HEK293 (cell line): Measurements from ENCODE around the gene PSMD9.

Source experiments
- CTCF ChIA-PET: fragments of 350-600 bp; formaldehyde crosslinking; extraction: SDS; loops from one replicate; lab custom pipeline; 2021; ENCODE audit warnings: antibody characterized with exemption; lab: Yijun Ruan, JAX
- POLR2A ChIA-PET: fragments of 300-600 bp; formaldehyde crosslinking; extraction: SDS; loops from one replicate; lab custom pipeline; 2020; ENCODE audit warnings: antibody characterized with exemption, inconsistent platforms; lab: Yijun Ruan, JAX
- H3K27ac ChIP-seq: fragments of 200-500 bp; sonication (Bioruptor generic); 2 replicates; pipeline ENCODE4 v1.5.1; 2014; ENCODE audit warnings: low read depth, low read length, control low read depth, inconsistent platforms; ENCODE audit errors: extremely low read depth
- H3K36me3 ChIP-seq, 2 experiments: fragments of 200-500 bp in 1 of 2; sonication (Bioruptor generic) in 1 of 2; 1 replicate in 1 of 2; 2 replicates in 1 of 2; pipeline ENCODE4 v1.5.1; 2014 to 2017; ENCODE audit warnings: inconsistent platforms in 2 of 2, low read length in 2 of 2; ENCODE audit not compliant: control insufficient read depth in 2 of 2, insufficient read depth in 1 of 2
- H3K4me1 ChIP-seq: fragments of 200-500 bp; sonication (Bioruptor generic); 2 replicates; pipeline ENCODE4 v1.5.1; 2014; ENCODE audit warnings: mild to moderate bottlenecking, low read length, inconsistent platforms; ENCODE audit not compliant: control insufficient read depth, insufficient read depth
- H3K4me3 ChIP-seq: 2 replicates; pipeline ENCODE4 v1.5.1; 2011; ENCODE audit warnings: low read depth, mild to moderate bottlenecking, control low read depth, low read length, moderate library complexity
- H3K9me3 ChIP-seq: fragments of 200-500 bp; sonication (Bioruptor generic); 2 replicates; pipeline ENCODE4 v1.5.1; 2014; ENCODE audit warnings: low read depth, low read length, inconsistent platforms; ENCODE audit not compliant: control insufficient read depth, insufficient read depth
- ELK4 ChIP-seq: IDR thresholded peaks from 2 replicates; pipeline ENCODE4 v1.6.1; 2011; ENCODE audit warnings: mild to moderate bottlenecking, low read depth, low read length, borderline replicate concordance
- REPIN1 ChIP-seq: fragments of 450-650 bp; formaldehyde crosslinking; IDR thresholded peaks from 2 replicates; pipeline ENCODE4 v1.5.1; 2017; ENCODE audit warnings: missing biosample characterization, missing genetic modification characterization, low read depth
- ZBTB49 ChIP-seq: fragments of 450-650 bp; formaldehyde crosslinking; IDR thresholded peaks from 2 replicates; pipeline ENCODE4 v1.5.1; 2016; ENCODE audit warnings: missing biosample characterization, missing genetic modification characterization, low read depth
- ZNF112 ChIP-seq: fragments of 450-650 bp; formaldehyde crosslinking; IDR thresholded peaks from 2 replicates; pipeline ENCODE4 v1.5.0; 2017; ENCODE audit warnings: missing biosample characterization, missing genetic modification characterization
- ZNF146 ChIP-seq: fragments of 450-650 bp; formaldehyde crosslinking; IDR thresholded peaks from 2 replicates; pipeline ENCODE4 v1.5.1; 2016; ENCODE audit warnings: missing biosample characterization, missing genetic modification characterization
- ZNF23 ChIP-seq: fragments of 450-650 bp; formaldehyde crosslinking; IDR thresholded peaks from 2 replicates; pipeline ENCODE4 v1.5.1; 2016; ENCODE audit warnings: missing biosample characterization, missing genetic modification characterization, borderline replicate concordance
- ZNF274 ChIP-seq, 2 experiments: fragments of 200-500 bp in 1 of 2; fragments of 450-650 bp in 1 of 2; sonication (Bioruptor generic) in 1 of 2; formaldehyde crosslinking in 1 of 2; IDR thresholded peaks; 2 replicates each; pipeline versions ENCODE4 v1.5.1 to v1.6.1; 2014 to 2016; ENCODE audit warnings: borderline replicate concordance in 1 of 2, inconsistent platforms in 1 of 2, low read length in 1 of 2, missing biosample characterization in 1 of 2, missing genetic modification characterization in 1 of 2
- ZNF302 ChIP-seq: fragments of 450-650 bp; formaldehyde crosslinking; IDR thresholded peaks from 2 replicates; pipeline ENCODE4 v1.5.1; 2016; ENCODE audit warnings: missing biosample characterization, missing genetic modification characterization, low read depth
- ZNF335 ChIP-seq: fragments of 450-650 bp; formaldehyde crosslinking; conservative IDR thresholded peaks from 2 replicates; pipeline ENCODE4 v1.5.1; 2016; ENCODE audit warnings: missing biosample characterization, missing genetic modification characterization
- ZNF426 ChIP-seq: fragments of 450-650 bp; formaldehyde crosslinking; IDR thresholded peaks from 2 replicates; pipeline ENCODE4 v1.5.1; 2017; ENCODE audit warnings: missing biosample characterization, missing genetic modification characterization, mild to moderate bottlenecking, inconsistent platforms, moderate library complexity
- ZNF521 ChIP-seq: fragments of 450-650 bp; formaldehyde crosslinking; IDR thresholded peaks from 2 replicates; pipeline ENCODE4 v1.5.1; 2017; ENCODE audit warnings: missing biosample characterization, mild to moderate bottlenecking, missing genetic modification characterization
- ZNF596 ChIP-seq: fragments of 450-650 bp; IDR thresholded peaks from 2 replicates; pipeline ENCODE4 v1.5.0; 2018; ENCODE audit warnings: missing biosample characterization, mild to moderate bottlenecking, missing genetic modification characterization, moderate library complexity
- ZNF747 ChIP-seq: fragments of 450-650 bp; formaldehyde crosslinking; IDR thresholded peaks from 2 replicates; pipeline ENCODE4 v1.5.1; 2016; ENCODE audit warnings: missing biosample characterization, missing genetic modification characterization
- ZNF776 ChIP-seq: fragments of 450-650 bp; formaldehyde crosslinking; IDR thresholded peaks from 2 replicates; pipeline ENCODE4 v1.5.0; 2017; ENCODE audit warnings: missing biosample characterization, missing genetic modification characterization, borderline replicate concordance
- ZSCAN30 ChIP-seq: fragments of 450-650 bp; IDR thresholded peaks from 2 replicates; pipeline ENCODE4 v1.5.1; 2018; ENCODE audit warnings: missing biosample characterization, mild to moderate bottlenecking, missing genetic modification characterization, moderate library complexity
- TF ChIP-seq, protein P1 (sequence below): fragments of 450-650 bp; formaldehyde crosslinking; IDR thresholded peaks from 2 replicates; pipeline ENCODE4 v1.5.1; 2017; ENCODE audit warnings: missing biosample characterization, missing genetic modification characterization
- TF ChIP-seq, protein P2 (sequence below): fragments of 450-650 bp; formaldehyde crosslinking; IDR thresholded peaks from 2 replicates; pipeline ENCODE4 v1.5.1; 2016; ENCODE audit warnings: missing biosample characterization, missing genetic modification characterization

The PSMD9 gene

DNA sequence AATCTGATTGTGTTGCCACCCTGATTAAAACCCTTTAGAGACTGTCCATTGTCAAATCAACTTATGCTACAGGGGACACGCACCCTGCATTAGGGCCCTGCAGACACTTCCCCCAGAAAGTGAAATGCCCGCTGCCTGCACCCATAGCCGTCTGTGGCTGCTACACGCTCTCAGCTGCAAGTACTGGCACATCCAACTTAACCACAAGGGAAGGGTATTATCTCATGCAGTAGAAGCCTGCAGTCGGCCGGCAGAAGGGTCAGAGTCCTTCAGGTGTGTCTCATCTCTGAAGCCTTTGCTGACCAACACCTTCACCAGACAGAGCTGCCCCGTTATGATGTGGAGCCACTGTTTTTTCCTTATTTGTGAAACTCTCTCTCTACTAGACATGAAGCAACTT is 50.6 kb downstream of the PSMD9 start (continued):
- TF ChIP-seq ZNF302 (tag by site-specific recombination) (no peak), ZNF747 (tag by site-specific recombination) (no peak), ZBTB49 (tag by site-specific recombination) (no peak), ZNF521 (tag by site-specific recombination) (no peak), ZNF426 (tag by site-specific recombination) (no peak)
- TF ChIP-seq, all 188 proteins: peak for 0

DNA sequence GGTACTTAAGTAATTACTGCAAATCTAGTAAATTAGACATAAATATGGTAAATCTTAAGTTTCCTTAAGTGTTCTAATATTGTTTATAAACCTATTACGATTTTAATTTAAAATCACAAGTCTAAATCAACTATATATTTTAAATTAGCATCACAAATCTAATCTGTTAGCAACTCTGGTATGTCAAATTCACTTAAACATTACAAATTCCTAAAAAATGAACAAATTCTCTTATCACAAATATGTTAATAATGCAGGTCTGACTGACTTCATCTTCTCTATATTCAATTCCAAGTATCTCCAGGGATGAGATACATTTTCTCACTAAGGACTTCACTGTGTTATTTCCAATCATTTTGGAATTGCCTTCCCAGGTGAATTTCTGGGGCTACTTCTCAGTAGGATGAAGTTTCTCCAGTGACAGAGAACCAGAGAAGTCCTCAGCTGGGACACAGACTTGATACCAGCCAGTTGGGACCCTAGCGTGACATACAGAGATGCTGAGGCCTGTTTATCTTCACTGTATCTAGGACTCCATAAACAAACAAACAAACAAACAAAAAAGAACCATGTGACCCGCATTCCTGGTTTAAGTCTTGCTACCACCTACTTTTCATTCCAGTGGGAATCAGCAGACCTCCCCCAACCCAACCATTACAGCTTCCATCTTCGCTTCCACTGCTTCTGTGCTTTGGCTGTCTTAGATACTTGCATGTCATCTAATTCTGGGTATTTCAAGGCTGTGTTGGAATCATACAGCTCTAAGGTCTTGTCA is 51.6 kb downstream of the PSMD9 start:
- Histone ChIP-seq H3K27ac (no peak overlapping the region), H3K36me3 (peaks cover 0 to 23% of the 10 kb centered on the region in 2 experiments; a peak in 2 of 3 replicates), H3K4me3 (no peak overlapping the region)

GRCh38 chr12:121942145-121942718 is 53.6 kb downstream of the PSMD9 start:
- Histone ChIP-seq H3K4me3 (no peak overlapping the region), H3K4me1 (no peaks in the 10 kb centered on the region), H3K36me3 (peaks cover 0 to 16% of the 10 kb centered on the region in 2 experiments; a peak in 2 of 3 replicates), H3K27ac (no peak overlapping the region), H3K9me3 (no peaks in the 10 kb centered on the region)
- POLR2A ChIA-PET = no interaction called here
- CTCF ChIA-PET = no interaction called here
- no peak for TF ChIP-seq ZNF112 (tag by site-specific recombination)
- TF ChIP-seq REPIN1 = no peak
- TF ChIP-seq, protein P1, sequence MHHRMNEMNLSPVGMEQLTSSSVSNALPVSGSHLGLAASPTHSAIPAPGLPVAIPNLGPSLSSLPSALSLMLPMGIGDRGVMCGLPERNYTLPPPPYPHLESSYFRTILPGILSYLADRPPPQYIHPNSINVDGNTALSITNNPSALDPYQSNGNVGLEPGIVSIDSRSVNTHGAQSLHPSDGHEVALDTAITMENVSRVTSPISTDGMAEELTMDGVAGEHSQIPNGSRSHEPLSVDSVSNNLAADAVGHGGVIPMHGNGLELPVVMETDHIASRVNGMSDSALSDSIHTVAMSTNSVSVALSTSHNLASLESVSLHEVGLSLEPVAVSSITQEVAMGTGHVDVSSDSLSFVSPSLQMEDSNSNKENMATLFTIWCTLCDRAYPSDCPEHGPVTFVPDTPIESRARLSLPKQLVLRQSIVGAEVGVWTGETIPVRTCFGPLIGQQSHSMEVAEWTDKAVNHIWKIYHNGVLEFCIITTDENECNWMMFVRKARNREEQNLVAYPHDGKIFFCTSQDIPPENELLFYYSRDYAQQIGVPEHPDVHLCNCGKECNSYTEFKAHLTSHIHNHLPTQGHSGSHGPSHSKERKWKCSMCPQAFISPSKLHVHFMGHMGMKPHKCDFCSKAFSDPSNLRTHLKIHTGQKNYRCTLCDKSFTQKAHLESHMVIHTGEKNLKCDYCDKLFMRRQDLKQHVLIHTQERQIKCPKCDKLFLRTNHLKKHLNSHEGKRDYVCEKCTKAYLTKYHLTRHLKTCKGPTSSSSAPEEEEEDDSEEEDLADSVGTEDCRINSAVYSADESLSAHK (tag by site-specific recombination) = no peak
- no peak for TF ChIP-seq ZNF596 (tag by site-specific recombination)
- TF ChIP-seq ZNF335 (tag by site-specific recombination) = no peak
- TF ChIP-seq, protein P2, sequence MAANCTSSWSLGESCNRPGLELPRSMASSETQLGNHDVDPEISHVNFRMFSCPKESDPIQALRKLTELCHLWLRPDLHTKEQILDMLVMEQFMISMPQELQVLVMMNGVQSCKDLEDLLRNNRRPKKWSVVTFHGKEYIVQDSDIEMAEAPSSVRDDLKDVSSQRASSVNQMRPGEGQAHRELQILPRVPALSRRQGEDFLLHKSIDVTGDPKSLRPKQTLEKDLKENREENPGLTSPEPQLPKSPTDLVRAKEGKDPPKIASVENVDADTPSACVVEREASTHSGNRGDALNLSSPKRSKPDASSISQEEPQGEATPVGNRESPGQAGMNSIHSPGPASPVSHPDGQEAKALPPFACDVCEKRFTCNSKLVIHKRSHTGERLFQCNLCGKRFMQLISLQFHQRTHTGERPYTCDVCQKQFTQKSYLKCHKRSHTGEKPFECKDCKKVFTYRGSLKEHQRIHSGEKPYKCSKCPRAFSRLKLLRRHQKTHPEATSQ = no peak
- no peak for TF ChIP-seq ZNF776
- TF ChIP-seq ZNF274 (IDR thresholded peaks at IDR 0.05; ENCODE audit: low read length) = no peak
- TF ChIP-seq ZNF274 (tag by site-specific recombination; IDR thresholded peaks at IDR 0.05; ENCODE audit: borderline replicate concordance) = no peak

More for the DNA sequence above, 51.6 kb downstream of the PSMD9 start:
- Histone ChIP-seq H3K4me1 (no peaks in the 10 kb centered on the region), H3K9me3 (no peaks in the 10 kb centered on the region)
- CTCF ChIA-PET = interaction anchor here (1.1 to 1.3 kb wide), 2 partner anchors 145 to 146 kb away, joined by 3 to 4 read pairs; partner anchors contain the start of gene RHOF
- POLR2A ChIA-PET = no interaction called here
- TF ChIP-seq ZNF302 (tag by site-specific recombination) (no peak), ZNF146 (tag by site-specific recombination) (no peak), ZNF23 (tag by site-specific recombination) (no peak), ELK4 (no peak), ZSCAN30 (tag by site-specific recombination) (no peak), ZNF335 (tag by site-specific recombination) (no peak), ZBTB49 (tag by site-specific recombination) (no peak)
